ENCODE data around the gene PKNOX2.

The PKNOX2 gene

GRCh38 chr11:125301346-125301745, 136.8 kb downstream of the PKNOX2 start:
- no peak for TF ChIP-seq CTCF (IDR thresholded peaks at IDR 0.05; ENCODE audit: borderline replicate concordance, extremely low read depth, low read length, poor library complexity, severe bottlenecking)
- TF ChIP-seq EZH2 (IDR thresholded peaks at IDR 0.05; ENCODE audit: borderline replicate concordance, low read depth, low read length, severe bottlenecking) = no peak
- peaks cover 5% of the 10 kb centered on the region; the same call in 1 of the 2 replicates for H4K20me1 ChIP-seq (ENCODE audit: insufficient read depth, low read length)
- no peaks in the 10 kb centered on the region for H3K36me3 ChIP-seq (ENCODE audit: insufficient read depth, low read length)
- H3K4me2 ChIP-seq (ENCODE audit: insufficient read depth, low read length) = no peak overlapping the region
- H3K9me3 ChIP-seq (ENCODE audit: insufficient read depth, low read length, severe bottlenecking) = no peaks in the 10 kb centered on the region
- no peaks in the 10 kb centered on the region for H3K4me1 ChIP-seq (ENCODE audit: insufficient read depth, low read length)
- H3K4me3 ChIP-seq (ENCODE audit: low read depth in 1 of 2, low read length in 2 of 2) = no peak overlapping the region
- ATAC-seq (ENCODE audit: insufficient read depth, low read depth) (no peak), DNase-seq (no peak)
- no peaks in the 10 kb centered on the region for H3K79me2 ChIP-seq (ENCODE audit: insufficient read depth, low read length)
- H3K27me3 ChIP-seq (ENCODE audit: insufficient read depth, low read length, poor library complexity) = peaks cover 16% of the 10 kb centered on the region
- H3K27ac ChIP-seq (ENCODE audit: low read length) = no peak overlapping the region
- H2AFZ ChIP-seq (ENCODE audit: low read depth, low read length) = no peak overlapping the region
- no peak overlapping the region for H3K9ac ChIP-seq (ENCODE audit: low read depth, low read length)

DNA sequence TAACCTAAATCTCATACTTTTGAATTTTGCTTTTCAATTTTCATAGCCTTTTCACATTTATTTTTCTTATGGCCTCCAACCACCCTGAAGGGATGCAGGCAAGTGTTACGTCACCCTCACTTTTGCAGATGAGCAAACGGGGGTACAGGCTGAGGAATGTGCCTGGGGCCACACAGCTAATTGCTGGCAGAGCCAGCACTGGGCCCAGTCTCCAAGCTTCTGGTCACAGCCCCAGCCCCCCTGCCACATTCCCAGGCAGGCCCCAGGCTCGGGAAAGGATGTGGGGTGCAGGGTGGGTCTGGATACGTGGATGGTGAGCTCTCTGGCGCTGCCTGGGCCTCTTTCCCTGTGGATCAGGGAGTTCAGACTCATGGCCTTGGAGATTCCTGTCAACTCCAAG, 138.6 kb downstream of the PKNOX2 start:
- Histone ChIP-seq H3K9me3 (ENCODE audit: insufficient read depth, low read length, severe bottlenecking) (no peaks in the 10 kb centered on the region), H2AFZ (ENCODE audit: low read depth, low read length) (no peak overlapping the region), H3K36me3 (ENCODE audit: insufficient read depth, low read length) (no peaks in the 10 kb centered on the region), H4K20me1 (ENCODE audit: insufficient read depth, low read length) (peaks cover 5% of the 10 kb centered on the region; the same call in 1 of the 2 replicates), H3K9ac (ENCODE audit: low read depth, low read length) (no peak overlapping the region), H3K4me3 (ENCODE audit: low read depth in 1 of 2, low read length in 2 of 2) (no peak overlapping the region), H3K27ac (ENCODE audit: low read length) (no peak overlapping the region), H3K27me3 (ENCODE audit: insufficient read depth, low read length, poor library complexity) (peaks cover 16% of the 10 kb centered on the region), H3K4me1 (ENCODE audit: insufficient read depth, low read length) (no peaks in the 10 kb centered on the region), H3K79me2 (ENCODE audit: insufficient read depth, low read length) (no peaks in the 10 kb centered on the region), H3K4me2 (ENCODE audit: insufficient read depth, low read length) (no peak overlapping the region)
- TF ChIP-seq CTCF (IDR thresholded peaks at IDR 0.05; ENCODE audit: borderline replicate concordance, extremely low read depth, low read length, poor library complexity, severe bottlenecking) (no peak), EZH2 (IDR thresholded peaks at IDR 0.05; ENCODE audit: borderline replicate concordance, low read depth, low read length, severe bottlenecking) (no peak)
- no peak for ATAC-seq (ENCODE audit: insufficient read depth, low read depth)
- DNase-seq = no peak

- H3K79me2 ChIP-seq (ENCODE audit: insufficient read depth, low read length) = no peaks in the 10 kb centered on the region
- H3K9me3 ChIP-seq (ENCODE audit: insufficient read depth, low read length, severe bottlenecking) = no peaks in the 10 kb centered on the region
- ATAC-seq (ENCODE audit: insufficient read depth, low read depth) (no peak), DNase-seq (no peak)
- peaks cover 16% of the 10 kb centered on the region for H3K27me3 ChIP-seq (ENCODE audit: insufficient read depth, low read length, poor library complexity)
- H3K4me1 ChIP-seq (ENCODE audit: insufficient read depth, low read length) = no peaks in the 10 kb centered on the region
- TF ChIP-seq CTCF (IDR thresholded peaks at IDR 0.05; ENCODE audit: borderline replicate concordance, extremely low read depth, low read length, poor library complexity, severe bottlenecking) = no peak
- TF ChIP-seq EZH2 (IDR thresholded peaks at IDR 0.05; ENCODE audit: borderline replicate concordance, low read depth, low read length, severe bottlenecking) = no peak
- peaks cover 5% of the 10 kb centered on the region; the same call in 1 of the 2 replicates for H4K20me1 ChIP-seq (ENCODE audit: insufficient read depth, low read length)
- no peaks in the 10 kb centered on the region for H3K36me3 ChIP-seq (ENCODE audit: insufficient read depth, low read length)
- no peak overlapping the region for H3K4me3 ChIP-seq (ENCODE audit: low read depth in 1 of 2, low read length in 2 of 2)
- no peak overlapping the region for H3K9ac ChIP-seq (ENCODE audit: low read depth, low read length)
- H2AFZ ChIP-seq (ENCODE audit: low read depth, low read length) = no peak overlapping the region
- H3K27ac ChIP-seq (ENCODE audit: low read length) = no peak overlapping the region
- H3K4me2 ChIP-seq (ENCODE audit: insufficient read depth, low read length) = no peak overlapping the region
Measured at GRCh38 chr11:125303694-125304093, 139.1 kb downstream of the PKNOX2 start.

DNA sequence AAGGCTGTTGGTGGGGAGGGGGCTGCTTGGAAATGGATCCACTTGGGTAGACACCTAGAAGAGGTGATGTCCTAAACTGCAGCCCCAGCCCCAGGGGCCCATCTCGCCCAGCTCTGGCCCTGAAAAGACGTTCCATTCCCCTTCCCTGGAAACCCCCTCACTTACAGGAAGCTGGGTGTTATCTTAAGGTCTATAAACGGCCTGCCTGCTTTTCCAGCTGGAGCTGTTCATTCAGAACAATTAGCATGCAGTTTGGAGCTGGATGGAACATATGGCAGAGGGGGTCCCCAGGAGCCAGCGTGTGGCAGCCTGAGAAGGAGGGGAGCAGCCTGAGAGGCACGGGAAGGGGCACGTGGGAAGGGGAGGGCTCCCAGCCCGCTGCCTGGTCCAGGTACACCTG, 139.6 kb downstream of the PKNOX2 start:
- Histone ChIP-seq H2AFZ (ENCODE audit: low read depth, low read length) (no peak overlapping the region), H3K36me3 (ENCODE audit: insufficient read depth, low read length) (no peaks in the 10 kb centered on the region), H3K27ac (ENCODE audit: low read length) (no peak overlapping the region), H3K27me3 (ENCODE audit: insufficient read depth, low read length, poor library complexity) (peaks cover 16% of the 10 kb centered on the region), H3K4me3 (ENCODE audit: low read depth in 1 of 2, low read length in 2 of 2) (no peak overlapping the region), H4K20me1 (ENCODE audit: insufficient read depth, low read length) (peaks cover 5% of the 10 kb centered on the region; the same call in 1 of the 2 replicates), H3K9ac (ENCODE audit: low read depth, low read length) (no peak overlapping the region), H3K79me2 (ENCODE audit: insufficient read depth, low read length) (no peaks in the 10 kb centered on the region), H3K4me1 (ENCODE audit: insufficient read depth, low read length) (no peaks in the 10 kb centered on the region), H3K9me3 (ENCODE audit: insufficient read depth, low read length, severe bottlenecking) (no peaks in the 10 kb centered on the region), H3K4me2 (ENCODE audit: insufficient read depth, low read length) (no peak overlapping the region)
- DNase-seq (no peak), ATAC-seq (ENCODE audit: insufficient read depth, low read depth) (no peak)
- TF ChIP-seq CTCF (IDR thresholded peaks at IDR 0.05; ENCODE audit: borderline replicate concordance, extremely low read depth, low read length, poor library complexity, severe bottlenecking) (no peak), EZH2 (IDR thresholded peaks at IDR 0.05; ENCODE audit: borderline replicate concordance, low read depth, low read length, severe bottlenecking) (no peak)
